Panc1 (cell line): ENCODE data around the gene ASPSCR1. TPM values are rescaled to one million over a fixed set of nuclear protein-coding genes. Genes with fewer than 3 reads are reported as not detected.
"Not testable (repeated sequence)": the region's sequence is repeated elsewhere in the genome, so short reads cannot be mapped to it uniquely, and the experiment has no call there.

ENCODE experiments used
- ATAC-seq: fragments of 200-7000 bp; cut with Tn5 transposase; 2 replicates; pipeline ENCODE4 v1.9.1; 2020; ENCODE audit warnings: mild to moderate bottlenecking, moderate library complexity
- BruUV-seq: library from RNA; stranded (reverse); fragments of 400-500 nt; replicated peaks from 2 replicates; lab custom pipeline; 2021; lab: Mats Ljungman, UMichigan
- CTCF ChIA-PET: fragments of 300-600 bp; sonication (Branson Sonifier 250); formaldehyde crosslinking; loops from one replicate; lab custom pipeline; 2022; ENCODE audit warnings: antibody characterized with exemption; lab: Charles Lee
- POLR2A ChIA-PET: fragments of 300-600 bp; sonication (Branson Sonifier 250); formaldehyde crosslinking; loops from one replicate; lab custom pipeline; 2022; ENCODE audit warnings: antibody characterized with exemption; lab: Charles Lee
- DNase-seq: peaks from one replicate; pipeline ENCODE4 v3.0.0-alpha.2; 2010; ENCODE audit warnings: low read depth, low spot score
- H3K27ac ChIP-seq: 2 replicates; pipeline ENCODE4 v1.5.1; 2011; ENCODE audit warnings: mild to moderate bottlenecking, low read length, inconsistent platforms
- H3K27me3 ChIP-seq: fragments of 200-500 bp; sonication (Bioruptor generic); 2 replicates; pipeline ENCODE4 v1.6.0; 2014; ENCODE audit warnings: low read length, inconsistent platforms; ENCODE audit not compliant: control insufficient read depth, insufficient read depth
- H3K36me3 ChIP-seq: fragments of 200-500 bp; sonication (Bioruptor generic); 2 replicates; pipeline ENCODE4 v1.5.1; 2014; ENCODE audit warnings: inconsistent platforms, mild to moderate bottlenecking, low read length, moderate library complexity; ENCODE audit not compliant: control insufficient read depth, insufficient read depth
- H3K4me1 ChIP-seq: 2 replicates; pipeline ENCODE4 v1.5.1; 2011; ENCODE audit warnings: inconsistent platforms, mild to moderate bottlenecking, low read length, moderate library complexity; ENCODE audit not compliant: control insufficient read depth, insufficient read depth
- H3K4me3 ChIP-seq, 2 experiments: 2 replicates each; pipeline ENCODE4 v1.5.1; 2011 to 2012; ENCODE audit warnings: low read depth in 2 of 2, low read length in 2 of 2, mild to moderate bottlenecking in 2 of 2, inconsistent platforms in 1 of 2, moderate library complexity in 1 of 2
- H3K9me3 ChIP-seq: fragments of 200-500 bp; sonication (Bioruptor generic); 2 replicates; pipeline ENCODE4 v1.5.1; 2014; ENCODE audit warnings: low read depth, mild to moderate bottlenecking, inconsistent platforms, low read length, moderate library complexity; ENCODE audit not compliant: control insufficient read depth, insufficient read depth
- CTCF ChIP-seq: fragments of 450-650 bp; IDR thresholded peaks from 2 replicates; pipeline ENCODE4 v1.5.1; 2017; ENCODE audit warnings: mild to moderate bottlenecking
- POLR2AphosphoS5 ChIP-seq: IDR thresholded peaks from 2 replicates; pipeline ENCODE4 v1.6.1; 2012; ENCODE audit warnings: mild to moderate bottlenecking, low read depth, low read length, moderate library complexity
- REST ChIP-seq, 2 experiments: IDR thresholded peaks; 2 replicates each; pipeline ENCODE4 v1.6.1; 2011 to 2012; ENCODE audit warnings: low read depth in 2 of 2, control low read depth in 1 of 2, low read length in 1 of 2, mild to moderate bottlenecking in 1 of 2, moderate library complexity in 1 of 2; ENCODE audit not compliant: insufficient read depth in 1 of 2
- SIN3A ChIP-seq: IDR thresholded peaks from 2 replicates; pipeline ENCODE4 v1.6.1; 2012; ENCODE audit warnings: low read depth, mild to moderate bottlenecking, low read length, moderate library complexity, borderline replicate concordance; ENCODE audit not compliant: insufficient read depth
- TCF7L2 ChIP-seq: IDR thresholded peaks from 2 replicates; pipeline ENCODE4 v1.6.1; 2011; ENCODE audit warnings: mild to moderate bottlenecking, low read depth, low read length, inconsistent platforms
- in situ Hi-C: cut with HindIII; loops from 2 replicates; pipeline ENCODE4 v1.10.0; 2016; ENCODE audit warnings: low sequenced_read_pairs, low pct_unique_long_range_greater_than_20kb
- intact Hi-C: fragments of 100-400 bp; cut with micrococcal nuclease; formaldehyde crosslinking; loops from one replicate; pipeline ENCODE4 v1.10.0; 2022; ENCODE audit not compliant: unreplicated experiment
- total RNA-seq: library from RNA; stranded (reverse); gene quantifications from one replicate; pipeline ENCODE4 v1.2.1, GENCODE V29; 2021; ENCODE audit not compliant: unreplicated experiment

ASPSCR1 gene
- total RNA-seq, 1 experiment from 2014 or later: 64.7 TPM

- BruUV-seq: no TSS peak
- in situ Hi-C loops: no loop called here
- ATAC-seq (no peak), DNase-seq (no peak)
- intact Hi-C loops: no loop called here
- Histone ChIP-seq H3K4me3 (peak overlapping the region; percentile 58 to 79), H3K36me3 (no peaks in the 10 kb centered on the region; the same call in 1 of the 2 replicates), H3K4me1 (peaks cover 12% of the 10 kb centered on the region; the same call in 1 of the 2 replicates), H3K9me3 (no peaks in the 10 kb centered on the region), H3K27me3 (no peaks in the 10 kb centered on the region), H3K27ac (peak overlapping the region; percentile 54; the same call in 1 of the 2 replicates)
- CTCF ChIA-PET: interaction anchor here (0.7 to 1.1 kb wide), 5 partner anchors 15 to 78 kb away, joined by 3 to 7 read pairs (median 5); partner anchors contain the start of genes CENPX and LRRC45
- TF ChIP-seq TCF7L2 (peak; percentile 95), POLR2AphosphoS5 (no peak)
- POLR2A ChIA-PET: interaction anchor here (0.6 kb wide), 1 partner anchor 33 kb away, joined by 3 read pairs; no protein-coding TSS in a partner anchor
Measured at GRCh38 chr17:82037889-82038195, 60.4 kb downstream of the ASPSCR1 start.

- H3K27ac ChIP-seq, DNase-seq, in situ Hi-C loops, intact Hi-C loops, CTCF ChIA-PET, H3K4me3 ChIP-seq, H3K27me3 ChIP-seq, H3K9me3 ChIP-seq, H3K36me3 ChIP-seq, ATAC-seq, BruUV-seq: not testable (repeated sequence)
- POLR2A ChIA-PET: interaction anchor here (0.6 kb wide), 1 partner anchor 64 kb away, joined by 5 read pairs; no protein-coding TSS in a partner anchor
- H3K4me1 ChIP-seq: peaks cover 12% of the 10 kb centered on the region; the same call in 1 of the 2 replicates
Measured at GRCh38 chr17:82038796-82039409, 61.5 kb downstream of the ASPSCR1 start.

GRCh38 chr17:82039695-82040299 lies 62.4 kb downstream of the ASPSCR1 start:
- no TSS peak for BruUV-seq
- TF ChIP-seq POLR2AphosphoS5: no peak
- no peak for TF ChIP-seq SIN3A
- no peak for TF ChIP-seq CTCF
- TF ChIP-seq TCF7L2: no peak
- TF ChIP-seq REST (IDR thresholded peaks at IDR 0.05; ENCODE audit: insufficient read depth in 1 of 2, low read depth in 2 of 2, low read length in 1 of 2): no peak
- intact Hi-C loops (no loop called here), in situ Hi-C loops (no loop called here)
- Histone ChIP-seq H3K27ac (no peak overlapping the region), H3K27me3 (no peaks in the 10 kb centered on the region), H3K36me3 (no peaks in the 10 kb centered on the region), H3K9me3 (no peaks in the 10 kb centered on the region), H3K4me1 (peaks cover 8% of the 10 kb centered on the region; the same call in 1 of the 2 replicates), H3K4me3 (no peak overlapping the region)
- POLR2A ChIA-PET: no interaction called here
- no peak for DNase-seq
- CTCF ChIA-PET: no interaction called here
- ATAC-seq: no peak
